ENCODE measurements around the gene IL2RA. TPM values are rescaled to one million over a fixed set of nuclear protein-coding genes. Genes with fewer than 3 reads are reported as not detected.

Gene IL2RA
- total RNA-seq, 4 donors from 2014 or later = 0.70 to 3.8 (median 3.0) TPM; not detected in 1

- DNase-seq = no peak
These were observed 12.5 kb upstream of the IL2RA start for GRCh38 chr10:6074489-6075301.

GRCh38 chr10:6072215-6072934 is 10.2 kb upstream of the IL2RA start:
- peak overlapping the region; percentile 17 to 61 (median 45) for H3K27ac ChIP-seq
- peaks cover 0 to 25% (median 0%) of the 10 kb centered on the region in 4 donors for H3K27me3 ChIP-seq
- no peak overlapping the region for H3K4me3 ChIP-seq
- no peaks in the 10 kb centered on the region for H3K9me3 ChIP-seq
- no peaks in the 10 kb centered on the region for H3K36me3 ChIP-seq
- H3K4me1 ChIP-seq = peaks cover 0 to 21% (median 6%) of the 10 kb centered on the region in 3 donors
- intact Hi-C loops (cut with DNase I) = no loop called here
- TF ChIP-seq CTCF (IDR thresholded peaks at IDR 0.05) = no peak
- TF ChIP-seq POLR2A (IDR thresholded peaks at IDR 0.05) = no peak
- 56 to 61% methylated on average over 13 of the region's 13 CpGs for WGBS, 2 donors
- DNase-seq = no peak

More at GRCh38 chr10:6074489-6075301, 12.5 kb upstream of the IL2RA start:
- Histone ChIP-seq H3K27ac (no peak overlapping the region), H3K36me3 (no peaks in the 10 kb centered on the region), H3K4me1 (peaks cover 0 to 15% (median 6%) of the 10 kb centered on the region in 3 donors), H3K27me3 (peaks cover 0 to 33% (median 0%) of the 10 kb centered on the region in 4 donors), H3K4me3 (no peak overlapping the region), H3K9me3 (no peaks in the 10 kb centered on the region)
- intact Hi-C loops (cut with DNase I) = no loop called here
- 59 to 60% methylated on average over 17 of the region's 17 CpGs for WGBS, 2 donors
- TF ChIP-seq POLR2A (IDR thresholded peaks at IDR 0.05) (no peak), CTCF (IDR thresholded peaks at IDR 0.05) (no peak)

- intact Hi-C loops (cut with DNase I) = no loop called here
- H3K4me3 ChIP-seq = no peak overlapping the region
- 61 to 72% methylated on average over 6 to 9 of the region's 10 CpGs for WGBS, 2 donors
- no peak for DNase-seq
- H3K9me3 ChIP-seq = no peaks in the 10 kb centered on the region
- no peak for TF ChIP-seq CTCF (IDR thresholded peaks at IDR 0.05)
- no peak for TF ChIP-seq POLR2A (IDR thresholded peaks at IDR 0.05)
- H3K4me1 ChIP-seq = peaks cover 0 to 23% (median 6%) of the 10 kb centered on the region in 3 donors
- peak overlapping the region; percentile 17 to 61 (median 45) for H3K27ac ChIP-seq
- H3K27me3 ChIP-seq = peaks cover 0 to 25% (median 0%) of the 10 kb centered on the region in 4 donors
- H3K36me3 ChIP-seq = no peaks in the 10 kb centered on the region
These were observed 9.3 kb upstream of the IL2RA start for GRCh38 chr10:6071181-6072175.

- Histone ChIP-seq H3K4me1 (peaks cover 0 to 29% (median 6%) of the 10 kb centered on the region in 3 donors), H3K4me3 (no peak overlapping the region), H3K9me3 (no peaks in the 10 kb centered on the region), H3K27ac (no peak overlapping the region), H3K36me3 (no peaks in the 10 kb centered on the region), H3K27me3 (peaks cover 0 to 18% (median 0%) of the 10 kb centered on the region in 4 donors)
- intact Hi-C loops (cut with DNase I) = no loop called here
- WGBS, 2 donors = 64 to 78% methylated on average over 5 of the region's 5 CpGs
- DNase-seq = no peak
- TF ChIP-seq CTCF (IDR thresholded peaks at IDR 0.05) = no peak
- TF ChIP-seq POLR2A (IDR thresholded peaks at IDR 0.05) = no peak
These were observed 8.5 kb upstream of the IL2RA start for GRCh38 chr10:6070660-6071059.
